H1 (cell line): Measurements from ENCODE around the gene FAM98C. TPM values are rescaled to one million over a fixed set of nuclear protein-coding genes. Genes with fewer than 3 reads are reported as not detected.

Experiments used
- CTCF ChIA-PET: fragments of 300-600 bp; sonication (Branson Sonifier 250); formaldehyde crosslinking; loops from one replicate; lab custom pipeline; 2021; ENCODE audit not compliant: partially characterized antibody; lab: Charles Lee
- POLR2A ChIA-PET: fragments of 300-600 bp; sonication (Branson Sonifier 250); formaldehyde crosslinking; loops from one replicate; lab custom pipeline; 2021; ENCODE audit warnings: inconsistent platforms; ENCODE audit not compliant: partially characterized antibody; lab: Charles Lee
- DNase-seq, 2 experiments: peaks; one replicate each; pipeline versions ENCODE4 v3.0.0 to v3.0.0-alpha.2; 2010 to 2022; ENCODE audit warnings: low spot score in 2 of 2, low read depth in 1 of 2, mixed read lengths in 1 of 2
- FAIRE-seq: peaks from 2 replicates; lab custom pipeline; 2011; peaks lifted over from hg19 to GRCh38; lab: Jason Lieb, UNC
- H2AFZ ChIP-seq: 2 replicates; pipeline ENCODE4 v1.8.1; 2012; ENCODE audit warnings: low read length, inconsistent platforms
- H2AK5ac ChIP-seq: 2 replicates; pipeline ENCODE4 v1.6.1; 2013; ENCODE audit warnings: low read depth, low read length
- H2BK120ac ChIP-seq: replicated peaks from 2 replicates; pipeline ENCODE3; 2013; ENCODE audit warnings: low read depth, low read length, inconsistent platforms
- H2BK12ac ChIP-seq: 2 replicates; pipeline ENCODE4 v1.6.1; 2013; ENCODE audit warnings: low read depth, low read length
- H2BK15ac ChIP-seq: 2 replicates; pipeline ENCODE4 v1.6.1; 2013; ENCODE audit warnings: low read length
- H2BK20ac ChIP-seq: 2 replicates; pipeline ENCODE4 v1.6.1; 2013; ENCODE audit warnings: low read length
- H2BK5ac ChIP-seq: 2 replicates; pipeline ENCODE4 v1.6.1; 2013; ENCODE audit warnings: low read depth, low read length
- H3K14ac ChIP-seq: 2 replicates; pipeline ENCODE4 v1.6.1; 2013; ENCODE audit warnings: inconsistent platforms; ENCODE audit not compliant: insufficient read length
- H3K18ac ChIP-seq: 2 replicates; pipeline ENCODE4 v1.6.1; 2013; ENCODE audit warnings: low read length; ENCODE audit errors: extremely low read depth
- H3K23ac ChIP-seq: 2 replicates; pipeline ENCODE4 v1.6.1; 2013; ENCODE audit warnings: inconsistent platforms; ENCODE audit not compliant: insufficient read length
- H3K23me2 ChIP-seq: 2 replicates; pipeline ENCODE4 v1.6.1; 2013; ENCODE audit warnings: low read depth, low read length
- H3K27ac ChIP-seq: 2 replicates; pipeline ENCODE4 v1.6.1; 2011; ENCODE audit warnings: low read depth, low read length, inconsistent platforms
- H3K27me3 ChIP-seq, 4 experiments: replicated peaks in 1 of 4; 1 replicate in 1 of 4; 2 replicates in 3 of 4; pipeline versions ENCODE4 v1.6.1 to v1.8.1; 2011 to 2013; ENCODE audit warnings: low read length in 3 of 4, mild to moderate bottlenecking in 3 of 4, inconsistent platforms in 2 of 4, mixed read lengths in 2 of 4, moderate library complexity in 1 of 4; ENCODE audit not compliant: control insufficient read depth in 3 of 4, insufficient read depth in 3 of 4; ENCODE audit errors: extremely low read depth in 1 of 4
- H3K36me3 ChIP-seq, 4 experiments: 2 replicates each; pipeline versions ENCODE4 v1.6.1 to v1.8.1; 2011 to 2013; ENCODE audit warnings: mild to moderate bottlenecking in 4 of 4, low read length in 3 of 4, moderate library complexity in 2 of 4, control low read depth in 1 of 4, inconsistent platforms in 1 of 4; ENCODE audit not compliant: insufficient read depth in 4 of 4, control insufficient read depth in 2 of 4
- H3K4ac ChIP-seq: replicated peaks from 2 replicates; pipeline ENCODE3; 2013; ENCODE audit warnings: low read length, low read depth, mixed read lengths, inconsistent platforms; ENCODE audit not compliant: insufficient read length
- H3K4me1 ChIP-seq, 4 experiments: replicated peaks in 1 of 4; 1 replicate in 1 of 4; 2 replicates in 3 of 4; pipeline versions ENCODE4 v1.6.1 to v1.8.1; 2011 to 2013; ENCODE audit warnings: low read length in 3 of 4, inconsistent platforms in 2 of 4, mixed read lengths in 1 of 4; ENCODE audit not compliant: insufficient read depth in 4 of 4, control insufficient read depth in 3 of 4
- H3K4me2 ChIP-seq, 2 experiments: 2 replicates each; pipeline versions ENCODE4 v1.6.1 to v1.8.1; 2011 to 2013; ENCODE audit warnings: low read depth in 2 of 2, low read length in 2 of 2, control low read depth in 1 of 2, inconsistent platforms in 1 of 2, mild to moderate bottlenecking in 1 of 2; ENCODE audit not compliant: insufficient read depth in 1 of 2
- H3K4me3 ChIP-seq, 4 experiments: fragments of 200-600, 300-600 bp in 1 of 4; sonication (generic), shearing (Covaris generic), sonication (Bioruptor Twin) in 1 of 4; 2 replicates each; pipeline versions ENCODE4 v1.5.1 to v1.8.1; 2011 to 2016; ENCODE audit warnings: low read length in 4 of 4, low read depth in 3 of 4, control low read depth in 2 of 4, inconsistent platforms in 2 of 4, mild to moderate bottlenecking in 2 of 4, mixed read lengths in 1 of 4, moderate library complexity in 1 of 4; ENCODE audit not compliant: insufficient read depth in 2 of 4; ENCODE audit errors: extremely low read depth in 1 of 4
- H3K56ac ChIP-seq: replicated peaks from 2 replicates; pipeline ENCODE3; 2013; ENCODE audit warnings: low read depth, mild to moderate bottlenecking, mixed read lengths, low read length, inconsistent platforms; ENCODE audit not compliant: insufficient read length
- H3K79me1 ChIP-seq: 2 replicates; pipeline ENCODE4 v1.6.1; 2013; ENCODE audit warnings: low read depth, low read length, control low read depth
- H3K79me2 ChIP-seq, 2 experiments: 2 replicates each; pipeline versions ENCODE4 v1.6.1 to v1.8.1; 2012 to 2013; ENCODE audit warnings: low read length in 2 of 2, mild to moderate bottlenecking in 2 of 2, inconsistent platforms in 1 of 2; ENCODE audit not compliant: insufficient read depth in 2 of 2, control insufficient read depth in 1 of 2
- H3K9ac ChIP-seq, 4 experiments: replicated peaks in 1 of 4; 1 replicate in 1 of 4; 2 replicates in 3 of 4; pipeline versions ENCODE4 v1.6.1 to v1.8.1; 2011 to 2013; ENCODE audit warnings: low read depth in 3 of 4, low read length in 3 of 4, control low read depth in 2 of 4, mild to moderate bottlenecking in 2 of 4, moderate library complexity in 2 of 4, inconsistent platforms in 1 of 4; ENCODE audit errors: extremely low read depth in 1 of 4
- H3K9me3 ChIP-seq, 2 experiments: 2 replicates each; pipeline versions ENCODE4 v1.6.1 to v1.8.1; 2012 to 2013; ENCODE audit warnings: mild to moderate bottlenecking in 2 of 2, moderate library complexity in 2 of 2, control low read depth in 1 of 2, inconsistent platforms in 1 of 2, low read depth in 1 of 2, low read length in 1 of 2, mixed read lengths in 1 of 2; ENCODE audit not compliant: insufficient read depth in 2 of 2
- H4K20me1 ChIP-seq, 2 experiments: replicated peaks in 1 of 2; 2 replicates each; pipeline versions ENCODE3 to v1.8.1; 2011 to 2013; ENCODE audit warnings: inconsistent platforms in 2 of 2, low read length in 2 of 2, mild to moderate bottlenecking in 1 of 2; ENCODE audit not compliant: insufficient read depth in 2 of 2, control insufficient read depth in 1 of 2
- H4K5ac ChIP-seq: 2 replicates; pipeline ENCODE4 v1.6.1; 2013; ENCODE audit warnings: low read length, low read depth, mixed read lengths, inconsistent platforms; ENCODE audit not compliant: insufficient read length
- H4K8ac ChIP-seq: 2 replicates; pipeline ENCODE4 v1.8.0; 2013; ENCODE audit warnings: mild to moderate bottlenecking, moderate library complexity, low read length, inconsistent platforms; ENCODE audit not compliant: insufficient read depth; ENCODE audit errors: extremely low read depth
- H4K91ac ChIP-seq: replicated peaks from 2 replicates; pipeline ENCODE3; 2013; ENCODE audit warnings: low read length, mixed read lengths, inconsistent platforms; ENCODE audit not compliant: insufficient read length
- ASH2L ChIP-seq: fragments of 200-600, 300-600 bp; sonication (generic); IDR thresholded peaks from one replicate; pipeline ENCODE4 v1.7.1; 2017; ENCODE audit warnings: low read length
- BACH1 ChIP-seq: IDR thresholded peaks from 2 replicates; pipeline ENCODE4 v1.6.1; 2012; ENCODE audit warnings: low read length, improper control_type of control experiment
- CBX5 ChIP-seq: fragments of 300-800, 300-1000 bp; sonication (generic); IDR thresholded peaks from 2 replicates; pipeline ENCODE4 v1.7.1; 2016; ENCODE audit warnings: antibody characterized with exemption, low read length, low read depth
- CHD1 ChIP-seq: IDR thresholded peaks from 2 replicates; pipeline ENCODE4 v1.6.1; 2012; ENCODE audit warnings: low read depth, low read length, improper control_type of control experiment
- CTCF ChIP-seq, 3 experiments: IDR thresholded peaks; 1 replicate in 2 of 3; 2 replicates in 1 of 3; pipeline versions ENCODE4 v1.5.1 to v1.6.1; 2011; ENCODE audit warnings: low read length in 3 of 3, mild to moderate bottlenecking in 3 of 3, inconsistent platforms in 2 of 3, low read depth in 1 of 3, moderate library complexity in 1 of 3; ENCODE audit not compliant: insufficient read depth in 1 of 3; ENCODE audit errors: control extremely low read depth in 1 of 3
- FOSL1 ChIP-seq: IDR thresholded peaks from 2 replicates; pipeline ENCODE4 v1.6.1; 2011; ENCODE audit warnings: mild to moderate bottlenecking, low read depth, low read length, moderate library complexity; ENCODE audit not compliant: insufficient read depth
- HDAC2 ChIP-seq, 2 experiments: fragments of 300-600 bp in 1 of 2; sonication (generic) in 1 of 2; IDR thresholded peaks; 2 replicates each; pipeline ENCODE4 v1.6.1; 2011 to 2012; ENCODE audit warnings: low read depth in 2 of 2, low read length in 2 of 2, mild to moderate bottlenecking in 2 of 2, moderate library complexity in 2 of 2, borderline replicate concordance in 1 of 2, inconsistent platforms in 1 of 2
- SRF ChIP-seq: IDR thresholded peaks from 2 replicates; pipeline ENCODE4 v1.6.1; 2011; ENCODE audit warnings: mild to moderate bottlenecking, low read depth, low read length, moderate library complexity
- TBP ChIP-seq: IDR thresholded peaks from 2 replicates; pipeline ENCODE4 v1.6.1; 2011; ENCODE audit warnings: low read depth, low read length, improper control_type of control experiment
- TEAD4 ChIP-seq: IDR thresholded peaks from 2 replicates; pipeline ENCODE4 v1.6.1; 2012; ENCODE audit warnings: low read depth, low read length, inconsistent platforms, mixed read lengths
- WGBS, 2 experiments: shearing (Covaris generic) in 1 of 2; methylation state at CpG; one replicate each; pipeline versions ENCODE4 v1.1.6 to v1.1.7; 2013 to 2015; ENCODE audit warnings: low lambda C conversion rate in 2 of 2, mixed read lengths in 2 of 2, inconsistent platforms in 1 of 2, low coverage in 1 of 2, missing lambda C conversion rate in 1 of 2; ENCODE audit not compliant: insufficient replicate concordance in 2 of 2, insufficient coverage in 1 of 2, insufficient read length in 1 of 2; ENCODE audit errors: extremely low coverage in 1 of 2, missing lambda C conversion rate in 1 of 2; 5-methylcytosine and 5-hydroxymethylcytosine counted together
- polyA plus RNA-seq, 7 experiments: library from polyadenylated mRNA; depleted of rRNA in 3 of 7; stranded (reverse) in 5 of 7; unstranded in 2 of 7; fragments of >200 nt in 5 of 7; fragments of 200-250 nt in 2 of 7; gene quantifications; 1 replicate in 5 of 7; 2 replicates in 1 of 7; 4 replicates in 1 of 7; pipeline versions ENCODE4 v1.2.1 to v1.2.3, GENCODE V29; 2011 to 2013; ENCODE audit warnings: missing spikeins in 2 of 7, mixed read lengths in 2 of 7
- total RNA-seq: library from RNA; stranded (reverse); fragmentation: NEBNext Ultra II Directional; extraction: Animal tissue kit (Norgen Biotek cat#: 25700); gene quantifications from 2 replicates; pipeline ENCODE4 v1.2.1, GENCODE V29; 2021

Gene FAM98C
- total and polyA plus RNA-seq, 2 of the 8 experiments (the other 6 are each of a cell fraction or from before 2014, with no cell fraction given), result 6.1 to 9.4 TPM

GRCh38 chr19:38386300-38386970, 16.5 kb upstream of the FAM98C start:
- no peaks in the 10 kb centered on the region for H3K27me3 ChIP-seq
- peaks cover 0 to 7% of the 10 kb centered on the region in 2 experiments; a peak in 2 of 4 replicates for H3K79me2 ChIP-seq
- no peak overlapping the region for H2BK5ac ChIP-seq
- no peak overlapping the region; the same call in 1 of the 2 replicates for H3K18ac ChIP-seq
- no peak overlapping the region for H2BK12ac ChIP-seq
- no peak overlapping the region for H3K56ac ChIP-seq
- H4K91ac ChIP-seq, result no peak overlapping the region
- H4K8ac ChIP-seq, result peak overlapping the region; percentile 62; the same call in 1 of the 2 replicates
- no peak overlapping the region for H3K14ac ChIP-seq
- H2AK5ac ChIP-seq, result no peak overlapping the region
- peaks cover 3 to 21% (median 11%) of the 10 kb centered on the region in 4 experiments for H3K4me1 ChIP-seq
- H3K23ac ChIP-seq, result no peak overlapping the region
- no peak for FAIRE-seq
- CTCF ChIA-PET, result interaction anchor here (0.6 to 3.2 kb wide), 8 partner anchors 11 to 485 kb away, joined by 3 to 37 read pairs (median 4); partner anchors contain the start of genes FAM98C and PSMD8
- no peak overlapping the region for H2BK15ac ChIP-seq
- no peak overlapping the region; a peak in 1 of 7 replicates for H3K9ac ChIP-seq
- peaks cover 4% of the 10 kb centered on the region; the same call in 1 of the 2 replicates for H3K79me1 ChIP-seq
- no peaks in the 10 kb centered on the region for H3K9me3 ChIP-seq
- no peak overlapping the region for H3K27ac ChIP-seq
- peak overlapping the region in 2 of 4 experiments; percentile 7 to 95; a peak in 5 of 8 replicates for H3K4me3 ChIP-seq
- peaks cover 12% of the 10 kb centered on the region for H3K23me2 ChIP-seq
- H4K5ac ChIP-seq, result no peak overlapping the region
- peak overlapping the region; percentile 82 to 92 for H3K4me2 ChIP-seq
- POLR2A ChIA-PET, result interaction anchor here (0.6 to 3.0 kb wide), 5 partner anchors 8 to 115 kb away, joined by 3 to 12 read pairs (median 3); no protein-coding TSS in a partner anchor
- no peak overlapping the region for H3K4ac ChIP-seq
- H2BK120ac ChIP-seq, result no peak overlapping the region
- no peak for DNase-seq
- WGBS, 2 experiments, result 81% methylated on average over 26 of the region's 61 CpGs; no CpG with 5 or more reads in 1 of the 2 experiments
- no peak overlapping the region for H2BK20ac ChIP-seq
- peaks cover 0 to 14% of the 10 kb centered on the region in 2 experiments for H4K20me1 ChIP-seq
- no peak overlapping the region for H2AFZ ChIP-seq
- peaks cover 4 to 17% (median 12%) of the 10 kb centered on the region in 4 experiments; a peak in 7 of 8 replicates for H3K36me3 ChIP-seq
- no peak for TF ChIP-seq CBX5
- no peak for TF ChIP-seq TBP
- no peak for TF ChIP-seq ASH2L
- TF ChIP-seq BACH1, result no peak
- TF ChIP-seq FOSL1, result no peak
- no peak for TF ChIP-seq SRF
- no peak for TF ChIP-seq CTCF (IDR thresholded peaks at IDR 0.05; ENCODE audit: control extremely low read depth in 1 of 3, insufficient read depth in 1 of 3, low read depth in 1 of 3, low read length in 3 of 3)
- no peak for TF ChIP-seq HDAC2 (IDR thresholded peaks at IDR 0.05; ENCODE audit: borderline replicate concordance in 1 of 2, low read depth in 2 of 2, low read length in 2 of 2)
- no peak for TF ChIP-seq CHD1
- no peak for TF ChIP-seq TEAD4
